Neuronal stem cell (in vitro differentiated cells): ENCODE measurements around the gene NOS1AP.

Experiments
- DNase-seq: peaks from one replicate; pipeline ENCODE4 v3.0.0-alpha.2; 2013; ENCODE audit warnings: low spot score
- H2AFZ ChIP-seq: one replicate; pipeline ENCODE4 v1.6.1; 2013; ENCODE audit warnings: mild to moderate bottlenecking, low read length, inconsistent platforms
- H2AK5ac ChIP-seq: 2 replicates; pipeline ENCODE4 v1.6.1; 2013; ENCODE audit warnings: low read depth, mild to moderate bottlenecking, inconsistent platforms, low read length, moderate library complexity, mixed read lengths
- H2BK120ac ChIP-seq: 2 replicates; pipeline ENCODE4 v1.6.1; 2013; ENCODE audit warnings: low read depth, mild to moderate bottlenecking, inconsistent platforms, low read length, moderate library complexity, mixed read lengths
- H2BK12ac ChIP-seq: one replicate; pipeline ENCODE4 v1.6.1; 2013; ENCODE audit warnings: low read length, inconsistent platforms
- H2BK15ac ChIP-seq: 2 replicates; pipeline ENCODE4 v1.6.1; 2013; ENCODE audit warnings: mild to moderate bottlenecking, low read length, inconsistent platforms, mixed read lengths
- H2BK5ac ChIP-seq: one replicate; pipeline ENCODE4 v1.6.1; 2013; ENCODE audit warnings: inconsistent platforms, mild to moderate bottlenecking, low read length, moderate library complexity
- H3K14ac ChIP-seq: one replicate; pipeline ENCODE4 v1.6.1; 2013; ENCODE audit warnings: low read length, inconsistent platforms
- H3K18ac ChIP-seq: 2 replicates; pipeline ENCODE4 v1.6.1; 2013; ENCODE audit warnings: low read length, inconsistent platforms
- H3K23ac ChIP-seq: 2 replicates; pipeline ENCODE4 v1.6.1; 2013; ENCODE audit warnings: low read depth, mild to moderate bottlenecking, mixed read lengths, low read length, inconsistent platforms; ENCODE audit not compliant: poor library complexity
- H3K27ac ChIP-seq: replicated peaks from 3 replicates; pipeline ENCODE4 v1.5.1; 2013; ENCODE audit warnings: low read length, inconsistent platforms
- H3K27me3 ChIP-seq, 3 experiments: 2 replicates each; pipeline ENCODE4 v1.6.1; 2013; ENCODE audit warnings: low read length in 3 of 3, mild to moderate bottlenecking in 2 of 3, inconsistent platforms in 1 of 3, low read depth in 1 of 3, mixed read lengths in 1 of 3, moderate library complexity in 1 of 3; ENCODE audit not compliant: control insufficient read depth in 3 of 3, insufficient read depth in 3 of 3
- H3K36me3 ChIP-seq, 2 donors: replicated peaks in 1 of 2; 2 replicates each; pipeline ENCODE4 v1.6.1; 2013; ENCODE audit warnings: low read length in 2 of 2; ENCODE audit not compliant: control insufficient read depth in 2 of 2, insufficient read depth in 2 of 2
- H3K4ac ChIP-seq: 2 replicates; pipeline ENCODE4 v1.6.1; 2013; ENCODE audit warnings: inconsistent platforms, mild to moderate bottlenecking, low read length, moderate library complexity
- H3K4me1 ChIP-seq, 2 donors: 1 replicate in 1 of 2; 2 replicates in 1 of 2; pipeline ENCODE4 v1.6.1; 2013; ENCODE audit warnings: low read length in 2 of 2, low read depth in 1 of 2; ENCODE audit not compliant: control insufficient read depth in 2 of 2, insufficient read depth in 1 of 2
- H3K4me2 ChIP-seq: one replicate; pipeline ENCODE4 v1.6.1; 2013; ENCODE audit warnings: mild to moderate bottlenecking, low read length, inconsistent platforms; ENCODE audit not compliant: insufficient read depth, poor library complexity, severe bottlenecking
- H3K4me3 ChIP-seq, 2 donors: 2 replicates each; pipeline ENCODE4 v1.5.1; 2013; ENCODE audit warnings: low read length in 2 of 2, mild to moderate bottlenecking in 2 of 2, inconsistent platforms in 1 of 2, moderate library complexity in 1 of 2
- H3K79me1 ChIP-seq: one replicate; pipeline ENCODE4 v1.6.1; 2013; ENCODE audit warnings: low read depth, mild to moderate bottlenecking, inconsistent platforms, low read length, moderate library complexity
- H3K9ac ChIP-seq: one replicate; pipeline ENCODE4 v1.6.1; 2013; ENCODE audit warnings: mild to moderate bottlenecking, low read depth, low read length, inconsistent platforms; ENCODE audit not compliant: poor library complexity
- H3K9me3 ChIP-seq, 2 donors: replicated peaks in 1 of 2; 2 replicates each; pipeline versions ENCODE3 to v1.6.1; 2013; ENCODE audit warnings: low read length in 2 of 2, mild to moderate bottlenecking in 2 of 2, inconsistent platforms in 1 of 2, low read depth in 1 of 2, mixed read lengths in 1 of 2, moderate library complexity in 1 of 2; ENCODE audit not compliant: control insufficient read depth in 2 of 2, insufficient read depth in 1 of 2
- H4K8ac ChIP-seq: one replicate; pipeline ENCODE4 v1.6.1; 2013; ENCODE audit warnings: low read depth, mild to moderate bottlenecking, inconsistent platforms, low read length, moderate library complexity
- H4K91ac ChIP-seq: one replicate; pipeline ENCODE4 v1.6.1; 2013; ENCODE audit warnings: low read length, low read depth, mild to moderate bottlenecking, inconsistent platforms; ENCODE audit not compliant: poor library complexity
- WGBS, 2 donors: extraction: QIAGEN DNeasy Blood & Tissue Kit; methylation state at CpG; one replicate each; pipeline ENCODE4 v1.1.7; 2013; ENCODE audit warnings: missing lambda C conversion rate in 2 of 2, mixed read lengths in 1 of 2; ENCODE audit not compliant: insufficient read length in 2 of 2, insufficient replicate concordance in 1 of 2; ENCODE audit errors: extremely low coverage in 2 of 2; 5-methylcytosine and 5-hydroxymethylcytosine counted together

NOS1AP gene

DNA sequence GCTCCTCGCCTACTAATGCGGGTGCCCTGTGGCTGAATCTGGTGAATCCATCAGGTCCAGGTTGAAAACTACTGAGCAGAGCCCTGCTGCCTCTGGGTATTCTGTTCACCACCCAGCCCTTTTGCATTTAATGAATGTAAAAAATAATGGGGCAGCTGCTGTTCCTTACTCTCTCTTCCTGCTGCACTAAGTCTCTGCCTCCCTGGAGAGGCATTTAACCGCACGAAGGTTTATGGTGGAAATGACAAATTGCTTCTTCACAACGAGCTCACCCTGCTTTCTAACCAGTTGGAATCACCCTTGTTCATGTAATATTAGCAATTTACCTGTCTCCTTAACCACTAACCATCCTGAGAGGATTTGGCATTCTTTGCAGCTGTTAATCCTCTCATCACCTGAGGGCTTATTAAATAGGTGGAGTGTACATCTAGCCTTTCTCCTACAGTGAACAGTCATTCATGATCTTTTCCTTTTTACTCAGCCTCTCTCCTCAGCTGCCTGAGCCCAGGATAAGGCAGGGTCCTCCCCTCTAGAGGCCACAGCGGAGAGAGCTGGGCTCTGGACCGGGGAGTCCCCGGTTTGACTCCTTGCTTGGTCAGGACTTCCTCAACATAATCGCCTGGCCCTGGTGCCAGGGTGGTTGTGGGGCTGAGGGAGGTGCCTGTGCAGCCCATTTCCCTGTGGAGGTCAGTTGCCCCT, 97.6 kb downstream of the NOS1AP start:
- H3K36me3 ChIP-seq = no peaks in the 10 kb centered on the region
- H2AK5ac ChIP-seq = no peak overlapping the region
- H3K18ac ChIP-seq = peak overlapping the region; percentile 88
- H3K4me3 ChIP-seq = no peak overlapping the region
- H2BK15ac ChIP-seq = no peak overlapping the region
- no peaks in the 10 kb centered on the region for H3K27me3 ChIP-seq
- no peak overlapping the region for H4K91ac ChIP-seq
- no peak overlapping the region for H3K4ac ChIP-seq
- no peak overlapping the region for H3K23ac ChIP-seq
- H2AFZ ChIP-seq = no peak overlapping the region
- no peak overlapping the region for H2BK120ac ChIP-seq
- no peak for DNase-seq
- H3K14ac ChIP-seq = no peak overlapping the region
- H3K9me3 ChIP-seq = no peaks in the 10 kb centered on the region
- no CpG with 5 or more reads among the region's 9 CpGs for WGBS, 2 donors
- no peaks in the 10 kb centered on the region for H3K79me1 ChIP-seq
- no peak overlapping the region for H4K8ac ChIP-seq
- no peak overlapping the region for H3K9ac ChIP-seq
- no peak overlapping the region for H3K27ac ChIP-seq
- H2BK5ac ChIP-seq = no peak overlapping the region
- peaks cover 18 to 29% of the 10 kb centered on the region in 2 donors for H3K4me1 ChIP-seq
- H3K4me2 ChIP-seq = no peak overlapping the region
- no peak overlapping the region for H2BK12ac ChIP-seq

DNA sequence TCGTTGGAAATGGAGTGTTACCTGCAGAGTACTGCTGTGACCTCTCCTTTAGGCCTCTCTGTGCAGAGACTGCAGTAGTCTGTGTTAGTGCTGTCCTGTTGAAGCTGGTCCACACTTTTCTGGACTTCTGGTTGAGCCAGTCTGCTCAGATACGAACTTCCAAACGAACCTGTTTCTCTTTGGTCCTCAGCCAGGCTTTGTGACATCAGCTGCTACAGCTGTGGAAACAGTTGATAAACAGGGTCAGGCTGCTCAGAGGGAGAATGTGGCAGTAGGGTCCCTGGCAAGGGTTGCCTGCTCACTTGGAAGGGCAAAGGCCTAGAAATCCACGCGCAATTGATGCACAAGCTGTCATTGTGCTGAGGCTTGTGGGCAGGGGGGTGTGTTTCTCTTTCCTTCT, 98.8 kb downstream of the NOS1AP start:
- H3K9me3 ChIP-seq = no peaks in the 10 kb centered on the region
- DNase-seq = no peak
- no peaks in the 10 kb centered on the region for H3K79me1 ChIP-seq
- no peak overlapping the region for H2AK5ac ChIP-seq
- H3K4me2 ChIP-seq = no peak overlapping the region
- peak overlapping the region; percentile 50 for H3K18ac ChIP-seq
- H2AFZ ChIP-seq = no peak overlapping the region
- H3K27ac ChIP-seq = peak overlapping the region; percentile 11
- H2BK12ac ChIP-seq = no peak overlapping the region
- peaks cover 18 to 29% of the 10 kb centered on the region in 2 donors for H3K4me1 ChIP-seq
- no peak overlapping the region for H3K4ac ChIP-seq
- no peak overlapping the region for H3K23ac ChIP-seq
- H4K8ac ChIP-seq = no peak overlapping the region
- H3K36me3 ChIP-seq = no peaks in the 10 kb centered on the region
- no peaks in the 10 kb centered on the region for H3K27me3 ChIP-seq
- no peak overlapping the region for H4K91ac ChIP-seq
- WGBS, 2 donors = no CpG with 5 or more reads among the region's 5 CpGs
- H3K9ac ChIP-seq = no peak overlapping the region
- H2BK120ac ChIP-seq = no peak overlapping the region
- no peak overlapping the region for H3K14ac ChIP-seq
- no peak overlapping the region for H2BK15ac ChIP-seq
- H3K4me3 ChIP-seq = no peak overlapping the region
- H2BK5ac ChIP-seq = no peak overlapping the region

DNA sequence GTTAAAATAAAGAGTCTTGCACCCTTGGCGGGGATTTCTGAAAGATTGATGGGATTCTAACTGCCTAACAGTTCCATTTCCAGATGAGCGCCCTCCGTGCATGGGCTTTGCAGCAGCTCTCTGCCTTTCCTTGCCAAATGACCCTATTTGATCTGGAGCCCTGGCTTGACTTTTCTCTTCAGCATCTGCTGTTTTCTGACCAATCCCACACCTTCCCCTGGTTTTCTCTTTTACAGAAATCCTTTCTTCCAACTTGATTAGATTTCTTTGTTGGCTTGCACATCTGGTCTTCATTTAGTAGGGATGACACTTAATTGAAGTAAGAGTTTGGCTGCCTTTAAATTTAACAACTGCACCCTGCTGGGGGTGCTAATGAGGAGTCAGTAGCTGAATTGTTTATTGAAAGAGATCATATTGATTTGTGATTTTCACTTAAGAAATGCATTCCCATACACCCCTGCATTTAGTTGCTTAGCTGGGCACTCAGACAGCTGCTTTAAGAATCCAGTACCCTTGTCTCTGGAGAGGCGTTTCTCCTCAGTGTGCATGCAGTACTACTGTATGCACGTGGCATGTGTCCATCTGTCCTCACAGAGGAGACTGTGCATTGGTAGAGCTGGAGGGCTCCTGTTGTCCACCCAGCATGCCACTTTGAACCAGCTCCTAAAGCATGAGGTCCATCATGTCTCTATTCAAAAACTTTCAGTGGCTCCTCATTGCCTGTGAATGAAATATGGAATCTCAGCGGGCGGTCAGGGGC, 99.7 kb downstream of the NOS1AP start:
- Histone ChIP-seq H3K9ac (no peak overlapping the region), H3K9me3 (no peaks in the 10 kb centered on the region), H4K91ac (no peak overlapping the region), H3K23ac (no peak overlapping the region), H3K4me3 (no peak overlapping the region), H3K36me3 (no peaks in the 10 kb centered on the region), H2BK120ac (no peak overlapping the region), H2BK5ac (no peak overlapping the region), H3K27me3 (no peaks in the 10 kb centered on the region), H3K14ac (no peak overlapping the region), H3K27ac (peak overlapping the region; percentile 57), H3K4ac (no peak overlapping the region), H2BK15ac (no peak overlapping the region), H3K18ac (peak overlapping the region; percentile 1), H2AFZ (no peak overlapping the region), H3K4me1 (peaks cover 18 to 29% of the 10 kb centered on the region in 2 donors), H4K8ac (no peak overlapping the region), H3K4me2 (no peak overlapping the region), H2AK5ac (no peak overlapping the region), H2BK12ac (no peak overlapping the region), H3K79me1 (no peaks in the 10 kb centered on the region)
- no peak for DNase-seq
- no CpG with 5 or more reads among the region's 7 CpGs for WGBS, 2 donors

DNA sequence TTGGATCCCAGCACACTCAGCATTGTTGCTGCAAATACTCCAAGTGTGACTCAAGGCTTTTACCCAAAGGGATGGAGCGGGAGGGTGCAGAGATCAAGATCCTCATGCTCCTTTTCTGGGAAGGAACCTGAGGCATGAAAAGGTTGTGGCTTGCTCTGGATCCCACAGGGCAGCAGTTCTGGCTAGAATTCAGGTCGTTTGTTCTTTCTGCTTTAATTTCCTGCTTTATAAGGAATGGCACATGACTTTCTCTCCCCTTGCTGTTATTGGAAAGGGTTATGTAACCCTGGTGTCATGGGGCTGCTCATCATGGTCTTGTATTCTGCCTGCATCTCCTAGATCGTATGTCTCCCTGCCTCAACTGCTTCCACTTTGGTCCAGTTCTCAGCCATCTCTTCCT, 101.6 kb downstream of the NOS1AP start:
- Histone ChIP-seq H3K36me3 (no peaks in the 10 kb centered on the region), H2AFZ (no peak overlapping the region), H2BK15ac (no peak overlapping the region), H3K27ac (no peak overlapping the region), H3K14ac (no peak overlapping the region), H2BK120ac (no peak overlapping the region), H4K91ac (no peak overlapping the region), H3K4me2 (no peak overlapping the region), H3K23ac (no peak overlapping the region), H2BK12ac (no peak overlapping the region), H3K4me1 (peaks cover 29 to 31% of the 10 kb centered on the region in 2 donors), H3K4ac (no peak overlapping the region), H4K8ac (no peak overlapping the region), H2BK5ac (no peak overlapping the region), H3K9me3 (no peaks in the 10 kb centered on the region), H2AK5ac (no peak overlapping the region), H3K4me3 (no peak overlapping the region), H3K9ac (no peak overlapping the region), H3K79me1 (no peaks in the 10 kb centered on the region), H3K18ac (no peak overlapping the region), H3K27me3 (no peaks in the 10 kb centered on the region)
- no CpG with 5 or more reads among the region's 3 CpGs for WGBS, 2 donors
- no peak for DNase-seq
